HL-60/S4 treated with phorbol 12-myristate 13-acetate at 8.2 ng/mL for 4 days and 3 days (cell line): ENCODE results near the gene PNPLA2.

ENCODE experiments used
- in situ Hi-C: fragments of 300-500 bp; cut with MboI; formaldehyde crosslinking; loops from 2 replicates; pipeline ENCODE4 v1.15.0; 2022; ENCODE audit warnings: low sequenced_read_pairs

The PNPLA2 gene

DNA sequence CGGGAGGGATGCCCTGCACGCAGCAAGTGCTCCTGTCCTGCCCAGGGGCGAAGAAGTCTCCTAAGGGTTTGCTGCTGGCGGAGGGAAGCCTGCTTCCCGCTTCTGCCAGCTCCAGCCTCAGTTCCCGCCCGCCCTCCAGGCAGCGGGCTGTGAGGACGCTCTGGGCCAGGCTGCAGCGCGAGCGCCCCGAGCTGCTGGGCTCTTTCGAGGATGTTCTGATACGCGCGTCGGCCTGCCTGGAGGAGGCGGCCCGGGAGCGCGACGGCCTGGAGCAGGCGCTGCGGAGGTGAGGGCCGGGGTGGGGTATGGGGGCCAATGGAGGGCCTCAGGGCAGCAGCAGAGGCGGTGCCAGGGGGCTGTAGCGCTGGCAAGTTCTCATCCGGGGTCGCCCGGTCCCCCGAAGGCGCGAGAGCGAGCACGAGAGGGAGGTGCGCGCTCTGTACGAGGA lies 11.2 kb downstream of the PNPLA2 start:
- in situ Hi-C loops: no loop called here

DNA sequence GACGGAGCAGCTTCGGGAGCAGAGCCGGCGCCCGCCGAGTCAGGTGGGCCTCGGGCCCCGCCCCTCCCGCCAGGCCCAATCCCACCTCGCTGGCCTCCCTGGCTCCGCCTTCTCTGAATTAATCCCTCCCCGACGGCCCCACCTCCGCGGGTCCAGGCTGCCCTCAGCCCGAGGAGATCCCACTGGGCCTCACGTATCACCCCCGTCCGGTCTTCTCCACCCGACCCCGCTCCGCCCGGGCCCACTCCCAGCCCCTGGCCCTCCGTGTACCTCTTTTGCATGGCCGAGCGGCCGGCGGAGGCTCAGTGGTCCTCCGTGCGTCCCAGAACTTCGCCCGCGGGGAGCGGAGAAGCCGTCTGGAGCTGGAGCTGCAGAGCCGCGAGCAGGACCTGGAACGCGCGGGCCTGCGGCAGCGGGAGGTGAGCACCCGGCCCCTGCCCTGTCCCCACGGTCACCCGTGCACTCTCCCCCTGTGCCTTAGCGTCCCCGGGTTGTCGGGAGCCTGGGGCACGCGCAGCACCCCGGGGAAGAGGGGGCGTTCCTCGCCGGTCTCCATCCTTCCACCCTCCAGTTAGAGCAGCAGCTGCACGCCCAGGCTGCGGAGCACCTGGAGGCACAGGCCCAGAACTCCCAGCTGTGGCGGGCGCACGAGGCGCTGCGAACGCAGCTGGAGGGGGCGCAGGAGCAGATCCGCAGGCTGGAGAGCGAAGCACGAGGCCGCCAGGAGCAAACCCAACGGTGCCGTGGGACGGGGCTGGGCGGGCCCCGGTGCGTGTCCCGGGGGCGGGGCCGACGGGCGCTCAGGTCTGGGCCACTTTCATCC lies 11.8 kb downstream of the PNPLA2 start:
- in situ Hi-C loops: no loop called here

DNA sequence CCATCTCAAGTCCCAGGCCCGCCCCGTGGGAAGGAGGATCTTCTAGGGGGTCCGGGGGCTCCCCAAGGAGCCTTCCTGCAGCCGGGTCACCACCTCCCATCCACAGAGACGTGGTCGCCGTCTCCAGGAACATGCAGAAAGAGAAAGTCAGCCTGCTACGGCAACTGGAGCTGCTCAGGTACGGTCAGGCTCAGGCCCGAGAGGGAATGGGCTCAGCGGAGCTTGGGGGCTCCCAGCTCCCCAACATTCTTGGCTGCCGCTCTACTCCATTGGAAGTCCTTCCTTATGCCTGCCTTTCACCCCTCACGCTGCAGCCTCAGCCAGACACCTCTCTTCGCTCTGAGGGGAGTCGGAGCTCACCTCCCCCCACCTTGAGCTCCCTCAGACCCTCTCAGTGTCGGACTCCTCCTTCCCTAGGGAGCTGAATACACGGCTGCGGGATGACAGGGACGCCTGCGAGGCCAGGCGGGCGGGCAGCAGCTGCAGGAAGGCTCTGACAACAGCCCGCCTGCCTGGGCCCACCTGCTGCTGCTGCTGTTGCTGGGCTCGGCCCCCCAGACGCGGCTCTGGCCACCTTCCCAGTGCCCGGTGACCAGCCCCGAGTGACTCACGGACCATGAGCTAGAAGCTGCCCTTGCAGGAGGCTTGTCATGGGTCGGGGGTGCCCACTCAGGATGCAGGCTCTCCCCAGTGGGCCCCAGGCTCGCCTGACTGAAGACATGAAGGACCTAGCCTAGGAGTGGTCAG lies 12.6 kb downstream of the PNPLA2 start:
- in situ Hi-C loops: no loop called here

DNA sequence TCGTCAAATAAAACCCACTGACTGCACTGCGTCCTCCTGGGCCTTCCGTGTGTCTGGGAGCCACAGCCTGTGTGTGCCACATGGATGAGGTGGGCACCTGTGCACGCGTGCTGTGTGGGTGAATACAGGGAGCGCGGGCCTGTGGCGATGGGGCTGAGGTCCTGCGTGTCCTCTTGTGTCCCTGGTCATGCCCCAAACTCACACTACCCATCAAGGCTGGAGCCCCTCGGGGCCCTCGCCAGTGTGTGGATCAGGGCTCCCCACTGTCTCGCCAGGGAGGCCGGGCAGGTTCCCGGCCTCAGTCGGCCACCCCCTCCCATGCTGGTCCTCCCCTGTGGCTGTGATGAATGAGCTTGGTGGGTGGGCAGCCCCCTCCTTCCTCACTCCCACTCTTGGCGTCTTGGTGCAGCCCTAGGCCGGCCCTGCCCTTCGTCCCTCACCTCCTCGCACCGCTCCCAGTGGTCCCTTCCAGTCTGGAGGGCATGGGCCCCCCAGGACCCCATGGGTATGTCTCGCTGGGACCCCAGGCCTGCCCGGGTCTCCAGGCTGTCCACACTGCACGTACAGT lies 13.3 kb downstream of the PNPLA2 start:
- in situ Hi-C loops: no loop called here

DNA sequence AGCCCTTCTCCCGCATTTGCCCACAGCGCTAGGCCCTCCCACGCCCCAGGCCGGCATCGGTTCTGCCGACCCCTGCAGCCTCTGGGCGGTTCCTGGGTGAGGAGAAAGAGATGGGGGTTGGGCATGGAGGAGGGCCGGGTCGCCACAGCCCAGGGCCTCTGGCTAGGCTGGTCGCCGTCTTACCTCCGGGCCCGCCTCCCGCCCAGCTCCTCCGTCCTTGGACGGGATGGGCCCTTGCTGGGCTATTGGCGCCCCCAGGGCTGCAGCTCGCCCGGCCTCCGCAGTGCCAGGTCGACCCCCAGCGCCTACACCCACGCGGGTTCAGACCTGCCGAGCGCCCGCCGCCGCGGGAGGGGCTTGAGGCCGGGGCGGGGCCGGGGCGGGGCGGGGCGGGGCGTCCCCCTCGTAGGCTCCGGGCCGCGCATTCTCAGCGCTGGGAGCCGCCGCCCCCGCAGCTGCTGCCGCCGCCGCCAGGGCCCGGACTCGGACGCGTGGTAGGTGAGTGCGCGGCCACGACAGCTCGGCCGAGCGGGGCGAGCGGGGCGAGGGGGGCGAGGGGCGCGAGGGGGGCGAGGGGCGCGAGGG lies 13.9 kb downstream of the PNPLA2 start, which contains the start of gene CD151:
CD151 (plus strand) TSS at position 424 of the 585 bp plus-strand sequence. CDS start 3,118 bp downstream, outside the sequence.
- in situ Hi-C loops: no loop called here

DNA sequence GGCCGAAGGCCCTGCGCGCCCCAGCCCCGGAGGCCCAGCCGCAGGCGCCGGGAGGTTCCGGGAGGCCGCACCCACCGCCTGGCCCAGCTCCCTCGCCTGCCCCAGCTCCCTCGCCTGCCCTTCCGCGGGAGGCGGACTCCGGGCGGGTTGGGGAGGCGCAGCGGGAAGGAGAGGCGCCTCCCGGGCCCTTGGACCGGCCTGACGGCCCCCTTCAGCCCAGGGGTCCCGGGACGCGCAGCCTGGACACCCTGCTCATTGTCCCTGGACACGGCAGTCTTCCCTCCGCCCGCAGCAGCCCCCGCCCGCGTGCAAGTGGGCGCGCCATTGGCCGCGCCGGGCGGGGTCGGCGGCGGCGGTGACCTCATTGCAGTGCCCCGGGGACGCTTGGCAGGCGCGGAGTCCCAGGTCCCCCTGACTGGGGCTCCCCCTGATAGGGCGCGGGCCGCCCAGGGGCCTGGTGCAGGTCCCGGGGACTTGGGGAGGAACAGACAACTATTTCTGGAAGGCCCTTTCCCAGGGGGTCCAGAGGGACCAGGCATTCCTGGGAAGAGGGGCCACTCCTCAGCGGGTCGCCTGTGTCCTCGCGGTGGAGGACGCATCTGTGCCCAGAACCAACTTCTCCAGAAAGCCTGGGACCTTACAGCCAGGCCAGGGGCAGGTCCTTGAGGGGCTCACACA lies 14.5 kb downstream of the PNPLA2 start:
- in situ Hi-C loops: no loop called here

DNA sequence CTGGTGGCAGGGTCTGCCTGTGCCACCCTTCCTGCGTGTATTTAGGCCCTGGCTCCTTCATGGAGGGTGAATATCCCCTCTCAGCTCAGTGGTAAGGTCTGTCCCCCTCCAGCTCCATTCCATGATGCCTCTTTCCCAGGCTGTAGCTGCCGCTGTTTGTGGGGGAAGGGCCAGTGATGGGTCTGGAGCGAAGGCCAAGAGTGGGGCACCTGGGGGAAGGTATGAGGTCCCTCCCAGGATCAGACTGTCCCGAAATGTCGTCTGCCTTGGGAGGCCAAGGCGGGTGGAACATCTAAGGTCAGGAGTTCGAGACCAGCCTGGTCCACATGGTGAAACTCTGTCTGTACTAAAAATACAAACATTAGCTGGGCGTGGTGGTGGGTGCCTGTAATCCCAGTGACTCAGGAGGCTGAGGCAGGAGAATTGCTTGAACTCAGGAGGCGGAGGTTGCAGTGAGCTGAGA lies 15.2 kb downstream of the PNPLA2 start:
- in situ Hi-C loops: no loop called here

DNA sequence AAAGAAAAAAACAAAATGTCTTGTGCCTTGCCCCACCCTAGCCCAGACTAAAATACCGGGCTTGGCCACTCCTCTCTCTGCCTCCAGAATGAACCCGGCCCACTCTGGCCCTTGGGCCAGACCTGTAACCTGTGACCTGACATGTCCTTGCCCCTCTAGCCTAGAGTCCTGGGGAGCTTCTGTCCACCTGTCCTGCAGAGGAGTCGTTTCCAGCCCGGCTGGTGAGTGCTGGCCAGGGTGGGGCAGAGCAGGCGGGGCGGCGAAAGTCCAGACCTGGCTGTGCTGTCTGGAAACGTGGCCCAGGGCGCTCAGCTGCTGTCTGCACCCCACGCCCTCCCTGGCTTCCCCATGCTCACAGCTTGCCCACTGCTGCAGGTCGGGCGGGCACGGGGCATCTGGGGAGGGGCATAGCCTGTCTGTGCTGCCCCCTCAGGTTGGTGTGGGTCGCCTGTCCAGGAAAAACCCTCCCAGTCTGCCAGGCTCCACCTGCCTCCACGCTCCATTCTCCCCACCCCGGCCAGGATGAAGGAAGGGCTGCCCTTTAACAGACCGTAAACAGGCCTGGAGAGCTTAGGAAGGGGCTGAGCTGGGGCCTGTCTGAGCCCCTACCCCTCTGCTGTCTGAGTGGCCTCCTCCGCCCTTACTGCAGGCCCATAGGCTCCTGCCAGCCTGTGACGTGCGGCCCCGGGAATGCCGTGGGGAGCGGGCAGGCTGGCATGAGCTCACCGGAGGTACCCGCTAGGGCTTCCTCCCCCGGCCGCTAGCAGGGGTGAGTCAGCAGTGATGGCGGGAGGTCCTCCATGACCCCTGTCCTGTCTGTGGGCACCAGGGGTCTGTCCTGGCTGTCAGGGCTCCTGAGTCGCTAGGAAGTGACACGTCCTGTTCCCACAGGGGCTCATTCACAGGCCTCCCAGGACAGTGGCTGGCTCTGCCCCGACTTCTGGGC lies 15.9 kb downstream of the PNPLA2 start:
- in situ Hi-C loops: no loop called here

DNA sequence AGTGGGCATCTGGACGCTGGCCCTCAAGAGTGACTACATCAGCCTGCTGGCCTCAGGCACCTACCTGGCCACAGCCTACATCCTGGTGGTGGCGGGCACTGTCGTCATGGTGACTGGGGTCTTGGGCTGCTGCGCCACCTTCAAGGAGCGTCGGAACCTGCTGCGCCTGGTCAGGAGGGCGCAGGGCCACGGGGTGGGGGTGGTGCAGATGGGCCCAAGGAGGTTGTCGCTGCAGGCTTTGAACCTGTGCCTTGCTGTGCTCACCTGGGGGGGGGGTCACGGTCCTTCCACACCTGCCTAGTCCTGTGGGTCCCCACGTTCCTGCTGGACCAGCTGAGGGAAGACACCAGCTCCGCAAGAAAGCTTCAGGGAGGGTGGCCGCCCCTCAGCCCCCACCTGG lies 17.6 kb downstream of the PNPLA2 start:
- in situ Hi-C loops: no loop called here

DNA sequence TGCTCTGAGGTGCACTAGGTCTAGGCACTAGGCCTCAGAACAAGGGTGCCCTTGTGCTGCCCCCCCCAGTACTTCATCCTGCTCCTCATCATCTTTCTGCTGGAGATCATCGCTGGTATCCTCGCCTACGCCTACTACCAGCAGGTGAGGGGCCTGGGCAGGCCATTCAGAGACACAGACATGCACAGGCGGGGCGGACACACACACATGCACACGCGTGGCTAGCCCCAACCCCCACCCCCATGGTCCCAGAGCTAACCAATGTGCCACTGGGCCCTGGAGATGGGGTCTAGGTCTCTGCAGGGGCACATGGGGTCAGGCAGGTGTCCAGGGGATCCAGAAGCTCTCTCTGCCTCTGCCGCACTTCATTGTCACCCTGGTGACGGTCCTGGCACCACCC lies 18.0 kb downstream of the PNPLA2 start:
- in situ Hi-C loops: no loop called here

DNA sequence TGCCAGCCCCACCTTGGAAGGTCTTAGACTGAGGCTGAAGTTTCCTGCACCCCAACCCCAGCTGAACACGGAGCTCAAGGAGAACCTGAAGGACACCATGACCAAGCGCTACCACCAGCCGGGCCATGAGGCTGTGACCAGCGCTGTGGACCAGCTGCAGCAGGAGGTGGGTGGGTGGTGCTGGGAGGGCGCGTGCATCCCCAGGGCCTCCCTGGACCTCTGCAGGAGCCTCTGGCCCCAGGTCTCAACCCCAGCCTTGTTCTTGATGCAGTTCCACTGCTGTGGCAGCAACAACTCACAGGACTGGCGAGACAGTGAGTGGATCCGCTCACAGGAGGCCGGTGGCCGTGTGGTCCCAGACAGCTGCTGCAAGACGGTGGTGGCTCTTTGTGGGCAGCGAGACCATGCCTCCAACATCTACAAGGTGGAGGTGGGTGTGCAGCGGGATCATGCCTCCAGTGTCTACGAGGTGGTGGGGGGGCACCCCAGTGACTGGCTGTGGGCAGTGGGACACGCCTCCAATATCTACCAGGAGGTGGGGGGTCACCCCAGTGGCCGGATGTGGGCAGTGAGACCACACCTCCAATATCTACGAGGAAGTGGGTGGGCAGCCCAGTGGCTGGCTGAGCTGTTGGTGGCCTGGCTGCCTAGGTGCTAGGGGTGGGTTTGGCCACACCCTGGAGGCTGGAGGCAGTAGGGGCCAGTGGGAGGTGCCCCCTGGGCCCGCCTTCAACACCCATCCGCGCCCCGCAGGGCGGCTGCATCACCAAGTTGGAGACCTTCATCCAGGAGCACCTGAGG lies 18.7 kb downstream of the PNPLA2 start:
- in situ Hi-C loops: no loop called here

DNA sequence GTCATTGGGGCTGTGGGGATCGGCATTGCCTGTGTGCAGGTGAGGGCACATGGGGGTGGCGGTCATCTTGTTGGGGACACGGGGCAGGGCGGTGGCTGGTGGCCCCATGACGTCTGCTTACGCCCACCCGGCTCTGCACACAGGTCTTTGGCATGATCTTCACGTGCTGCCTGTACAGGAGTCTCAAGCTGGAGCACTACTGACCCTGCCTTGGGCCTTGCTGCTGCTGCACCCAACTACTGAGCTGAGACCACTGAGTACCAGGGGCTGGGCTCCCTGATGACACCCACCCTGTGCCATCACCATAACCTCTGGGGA lies 19.2 kb downstream of the PNPLA2 start:
- in situ Hi-C loops: no loop called here

DNA sequence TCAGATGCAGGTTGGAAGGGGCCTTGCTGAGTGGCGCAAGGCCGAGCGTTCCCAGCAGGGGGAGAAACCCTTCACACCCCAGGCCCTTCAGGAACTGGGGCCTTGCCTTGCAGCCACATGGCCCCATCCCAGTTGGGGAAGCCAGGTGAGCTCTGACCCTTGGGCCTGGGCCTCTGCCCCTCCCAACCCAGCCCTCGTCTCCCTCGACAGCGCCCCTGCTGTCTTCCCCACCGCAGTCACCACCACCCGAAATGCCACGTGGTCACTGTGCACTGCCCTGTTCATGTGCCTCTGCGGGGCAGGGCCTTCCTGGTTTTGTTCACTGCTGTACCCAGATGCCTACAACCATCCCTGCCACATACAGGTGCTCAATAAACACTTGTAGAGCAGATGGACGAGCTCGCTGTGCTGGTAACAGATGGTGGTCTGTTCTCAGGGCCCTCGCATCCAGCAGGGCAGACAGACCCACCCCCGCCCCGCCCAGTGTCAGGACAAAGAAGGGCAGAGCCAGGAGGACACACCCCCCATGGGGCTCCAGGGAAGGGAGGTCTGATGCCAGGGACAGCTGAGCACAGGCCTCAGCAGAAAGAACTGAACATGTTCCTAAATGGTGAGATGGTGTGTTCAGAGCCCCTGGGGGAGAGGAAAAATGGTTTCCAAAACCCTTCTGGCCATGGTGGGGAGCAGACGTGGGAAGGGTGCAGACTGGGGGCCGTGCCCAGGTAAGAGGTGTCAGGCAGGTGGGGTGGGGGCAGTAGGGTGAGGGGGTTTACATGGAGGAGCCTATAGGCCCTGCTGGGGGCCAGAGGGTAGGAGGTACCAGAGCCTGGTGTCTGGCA lies 19.9 kb downstream of the PNPLA2 start:
- in situ Hi-C loops: no loop called here

DNA sequence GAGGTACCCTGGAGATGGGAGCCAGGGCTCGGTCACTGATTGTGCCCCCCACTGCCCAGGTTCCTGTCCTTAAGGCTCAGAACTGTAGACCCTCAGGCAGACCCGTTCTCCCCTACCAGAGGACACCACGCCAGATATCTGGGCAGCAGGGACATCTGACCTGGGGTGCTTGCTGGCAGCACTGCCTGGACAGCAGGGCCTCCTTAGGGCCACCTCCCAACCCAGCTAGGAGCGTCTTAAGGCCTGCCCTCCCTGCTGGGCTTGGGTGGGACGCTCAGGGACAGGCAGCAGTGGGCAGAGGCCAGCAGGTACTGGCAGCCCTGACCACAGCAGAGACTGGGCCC lies 20.5 kb downstream of the PNPLA2 start:
- in situ Hi-C loops: no loop called here

DNA sequence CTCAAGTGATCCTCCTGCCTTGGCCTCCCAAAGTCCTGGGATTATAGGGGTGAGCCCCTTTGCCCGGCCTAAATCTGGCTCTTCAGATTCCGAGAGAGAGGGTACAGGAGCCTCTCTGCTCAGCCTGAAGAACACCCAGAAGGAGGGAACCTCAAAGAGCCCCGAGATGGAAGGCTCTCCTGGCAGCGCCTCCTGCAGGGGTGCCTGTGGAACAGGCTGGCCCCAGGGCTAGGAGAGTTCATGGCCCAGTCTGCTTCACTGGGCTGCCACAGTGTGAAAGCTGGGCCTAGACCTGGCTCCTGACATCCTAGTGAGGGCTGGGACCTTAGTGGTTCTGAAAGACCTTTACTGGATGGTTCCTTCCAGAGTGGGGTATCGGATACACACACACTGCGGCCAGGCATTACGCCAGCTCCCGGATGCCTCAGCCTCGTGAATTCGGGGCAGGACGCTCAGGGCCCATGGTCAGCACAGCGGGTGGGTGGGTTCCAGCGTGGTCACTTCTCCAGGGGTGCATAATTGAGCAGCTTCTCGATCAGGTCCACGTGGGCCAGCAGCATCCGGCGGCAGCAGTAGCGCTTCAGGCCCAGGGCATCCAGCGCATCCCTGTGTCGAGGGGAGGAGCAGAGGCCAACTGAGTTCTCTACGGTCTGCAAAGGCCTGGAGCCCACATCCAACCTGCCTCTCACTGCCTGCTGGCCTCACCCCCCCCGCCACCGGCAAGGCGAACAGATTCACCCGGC lies 21.3 kb downstream of the PNPLA2 start:
- in situ Hi-C loops: no loop called here

DNA sequence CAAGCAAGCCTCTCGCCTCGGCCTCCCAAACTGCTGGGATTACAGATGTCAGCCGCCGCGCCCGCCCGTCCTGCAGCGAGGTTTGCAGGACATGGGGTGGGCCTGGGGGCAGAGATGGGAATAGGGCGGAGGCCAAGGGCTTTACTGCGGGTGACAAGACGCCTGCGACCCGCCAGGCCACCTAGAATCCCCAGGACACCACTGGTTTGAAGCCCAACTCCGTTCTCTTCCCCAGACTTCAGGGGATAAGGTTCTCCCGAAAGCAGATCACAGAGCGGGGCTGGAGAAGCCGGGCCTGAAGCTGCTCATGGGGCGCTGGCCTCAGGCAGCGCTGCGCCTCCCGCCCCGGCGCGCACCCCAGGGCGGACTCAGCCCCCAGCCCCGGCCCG lies 23.3 kb downstream of the PNPLA2 start:
- in situ Hi-C loops: no loop called here

DNA sequence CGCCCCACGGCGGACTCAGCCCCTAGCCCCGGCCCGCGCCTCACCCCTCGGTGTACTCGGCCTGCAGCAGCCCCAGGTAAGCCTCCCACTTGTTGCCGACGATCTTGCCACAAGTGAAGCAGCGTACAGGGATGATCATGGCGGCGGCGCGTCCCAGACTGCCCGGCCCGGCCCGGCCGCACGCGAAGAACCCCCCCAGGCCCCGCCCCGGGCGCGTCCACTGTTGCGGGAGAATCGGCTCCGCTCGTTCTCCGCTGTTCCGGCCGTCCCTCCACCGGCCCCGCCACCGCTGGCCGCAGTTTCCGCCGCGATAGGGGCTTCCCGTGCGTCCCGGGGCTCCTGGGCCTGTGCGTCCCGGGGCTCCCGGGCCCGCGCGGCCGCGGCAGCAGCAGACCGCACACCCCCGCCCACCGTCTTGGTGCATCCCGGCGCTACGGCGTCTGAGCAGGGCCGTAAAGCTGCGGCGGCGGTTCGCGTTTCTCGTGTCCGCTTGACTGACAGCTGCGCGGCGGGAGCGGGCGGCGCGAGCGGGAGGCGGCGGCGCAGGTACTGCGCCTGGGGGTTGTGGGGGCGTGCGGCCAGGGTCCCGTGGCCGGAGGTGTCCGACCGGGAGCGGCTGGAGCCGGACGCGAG lies 23.8 kb downstream of the PNPLA2 start, which contains the start of the genes POLR2L and TSPAN4:
POLR2L (minus strand) TSS at position 160 of the 633 bp plus-strand sequence; CDS start at position 139, 21 bp downstream.
TSPAN4 (plus strand) TSS at position 483 of the 633 bp plus-strand sequence. CDS start 7,453 bp downstream, outside the sequence.
- in situ Hi-C loops: no loop called here
